HepG2 (cell line): ENCODE data around the gene SETD1B. TPM values are rescaled to one million over a fixed set of nuclear protein-coding genes. Genes with fewer than 3 reads are reported as not detected.
A peak's percentile ranks its signal among the peaks of the same experiment; 100 is the strongest.

ENCODE experiments used
- CHD4 ChIP-seq: fragments of 200-600 bp; sonication (generic); IDR thresholded peaks from 2 replicates; pipeline ENCODE4 v1.7.0; 2017; ENCODE audit warnings: mild to moderate bottlenecking, low read length, borderline replicate concordance
- KLF16 ChIP-seq, 2 experiments: sonication (generic) in 1 of 2; formaldehyde crosslinking in 1 of 2; IDR thresholded peaks; 2 replicates each; pipeline versions ENCODE4 v1.6.1 to v1.8.0; 2016 to 2023; ENCODE audit warnings: missing genetic modification reagents in 2 of 2, missing compliant biosample characterization in 1 of 2
- YEATS2 ChIP-seq: sonication (generic); formaldehyde crosslinking; IDR thresholded peaks from 2 replicates; pipeline ENCODE4 v1.4.0; 2020; ENCODE audit warnings: missing genetic modification reagents, borderline replicate concordance
- ZBTB10 ChIP-seq: sonication (generic); formaldehyde crosslinking; IDR thresholded peaks from 2 replicates; pipeline ENCODE4 v1.4.0; 2020; ENCODE audit warnings: missing genetic modification reagents, borderline replicate concordance
- ZNF124 ChIP-seq: sonication (generic); formaldehyde crosslinking; IDR thresholded peaks from 2 replicates; pipeline ENCODE4 v1.4.0; 2020; ENCODE audit warnings: missing genetic modification reagents
- ZNF549 ChIP-seq: sonication (generic); formaldehyde crosslinking; IDR thresholded peaks from 2 replicates; pipeline ENCODE4 v1.5.0; 2020; ENCODE audit warnings: missing genetic modification reagents
- ZNF562 ChIP-seq: sonication (generic); formaldehyde crosslinking; IDR thresholded peaks from 2 replicates; pipeline ENCODE4 v1.8.0; 2022; ENCODE audit warnings: missing genetic modification reagents, borderline replicate concordance
- polyA plus RNA-seq, 8 experiments: library from polyadenylated mRNA; depleted of rRNA in 3 of 8; stranded (reverse) in 7 of 8; unstranded in 1 of 8; fragments of >200 nt; fragmentation: Illumina TruSeq in 4 of 8; extraction: Trizol in 4 of 8; gene quantifications; 2 replicates each; pipeline versions ENCODE4 v1.2.1 to v1.2.3, GENCODE V29; 2011 to 2016; ENCODE audit warnings: low read depth in 4 of 8, missing spikeins in 1 of 8, mixed read lengths in 1 of 8; ENCODE audit not compliant: insufficient read depth in 1 of 8
- total RNA-seq, 5 experiments: library from RNA; depleted of rRNA; stranded (reverse); fragments of >200 nt; fragmentation: Illumina TruSeq; extraction: Trizol; gene quantifications; 2 replicates each; pipeline ENCODE4 v1.2.3, GENCODE V29; 2016; ENCODE audit warnings: low read depth in 1 of 5
- TF ChIP-seq, protein P1 (sequence below): sonication (generic); formaldehyde crosslinking; IDR thresholded peaks from 2 replicates; pipeline ENCODE4 v1.5.1; 2020; ENCODE audit warnings: mild to moderate bottlenecking, missing genetic modification reagents, moderate library complexity
- TF ChIP-seq, protein P2 (sequence below): sonication (generic); formaldehyde crosslinking; IDR thresholded peaks from 2 replicates; pipeline ENCODE4 v1.5.1; 2020; ENCODE audit warnings: missing genetic modification reagents, mild to moderate bottlenecking, borderline replicate concordance

SETD1B gene
- total and polyA plus RNA-seq, 2 of the 13 experiments (the other 11 are each of a cell fraction or from before 2014, with no cell fraction given) = 1.1 to 1.4 TPM

DNA sequence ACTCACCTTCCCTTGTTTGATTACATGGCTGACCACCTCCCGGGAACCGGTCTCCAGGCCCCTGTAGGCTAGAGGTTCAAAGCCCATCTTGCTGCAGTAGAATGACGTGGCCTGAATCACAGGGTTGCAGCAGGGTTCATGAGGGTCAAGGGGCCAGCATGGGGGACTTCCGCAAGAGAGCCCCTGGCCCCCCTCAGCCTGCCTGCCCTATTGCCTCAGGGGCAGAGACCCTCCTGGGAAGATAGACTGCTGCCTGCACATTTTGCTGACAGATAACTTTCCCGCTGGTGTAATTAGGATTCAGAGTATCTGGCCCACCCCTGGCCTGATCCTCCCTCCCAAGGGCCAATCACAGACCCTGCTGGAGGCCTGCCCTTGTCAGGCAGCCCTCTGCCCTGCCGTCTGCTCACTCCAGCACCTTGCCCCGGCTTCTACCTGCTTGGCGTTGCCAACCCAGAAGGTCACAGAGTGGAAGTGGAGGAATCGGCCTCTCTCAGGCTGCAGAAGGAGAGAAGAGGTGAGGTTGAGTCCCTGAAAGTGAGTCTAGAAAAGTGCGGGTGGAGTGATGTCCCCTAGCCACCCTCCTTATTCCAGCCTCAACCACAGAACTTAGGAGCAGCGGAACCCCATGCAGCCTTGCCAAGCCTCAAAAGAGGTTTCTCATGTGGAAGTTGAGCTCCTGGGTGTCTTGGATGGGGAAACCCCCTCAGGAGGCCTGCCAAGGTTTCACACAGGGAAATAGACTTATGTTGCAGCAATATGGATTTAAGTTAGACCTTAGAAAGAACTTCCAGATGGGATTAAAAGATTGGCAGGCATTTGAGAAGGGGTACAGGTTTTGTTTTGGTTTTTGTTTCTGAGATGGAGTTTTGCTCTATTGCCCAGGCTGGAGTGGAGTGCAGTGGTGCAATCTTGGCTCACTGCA is 53.8 kb downstream of the SETD1B start (continued):
- TF ChIP-seq, protein P1, sequence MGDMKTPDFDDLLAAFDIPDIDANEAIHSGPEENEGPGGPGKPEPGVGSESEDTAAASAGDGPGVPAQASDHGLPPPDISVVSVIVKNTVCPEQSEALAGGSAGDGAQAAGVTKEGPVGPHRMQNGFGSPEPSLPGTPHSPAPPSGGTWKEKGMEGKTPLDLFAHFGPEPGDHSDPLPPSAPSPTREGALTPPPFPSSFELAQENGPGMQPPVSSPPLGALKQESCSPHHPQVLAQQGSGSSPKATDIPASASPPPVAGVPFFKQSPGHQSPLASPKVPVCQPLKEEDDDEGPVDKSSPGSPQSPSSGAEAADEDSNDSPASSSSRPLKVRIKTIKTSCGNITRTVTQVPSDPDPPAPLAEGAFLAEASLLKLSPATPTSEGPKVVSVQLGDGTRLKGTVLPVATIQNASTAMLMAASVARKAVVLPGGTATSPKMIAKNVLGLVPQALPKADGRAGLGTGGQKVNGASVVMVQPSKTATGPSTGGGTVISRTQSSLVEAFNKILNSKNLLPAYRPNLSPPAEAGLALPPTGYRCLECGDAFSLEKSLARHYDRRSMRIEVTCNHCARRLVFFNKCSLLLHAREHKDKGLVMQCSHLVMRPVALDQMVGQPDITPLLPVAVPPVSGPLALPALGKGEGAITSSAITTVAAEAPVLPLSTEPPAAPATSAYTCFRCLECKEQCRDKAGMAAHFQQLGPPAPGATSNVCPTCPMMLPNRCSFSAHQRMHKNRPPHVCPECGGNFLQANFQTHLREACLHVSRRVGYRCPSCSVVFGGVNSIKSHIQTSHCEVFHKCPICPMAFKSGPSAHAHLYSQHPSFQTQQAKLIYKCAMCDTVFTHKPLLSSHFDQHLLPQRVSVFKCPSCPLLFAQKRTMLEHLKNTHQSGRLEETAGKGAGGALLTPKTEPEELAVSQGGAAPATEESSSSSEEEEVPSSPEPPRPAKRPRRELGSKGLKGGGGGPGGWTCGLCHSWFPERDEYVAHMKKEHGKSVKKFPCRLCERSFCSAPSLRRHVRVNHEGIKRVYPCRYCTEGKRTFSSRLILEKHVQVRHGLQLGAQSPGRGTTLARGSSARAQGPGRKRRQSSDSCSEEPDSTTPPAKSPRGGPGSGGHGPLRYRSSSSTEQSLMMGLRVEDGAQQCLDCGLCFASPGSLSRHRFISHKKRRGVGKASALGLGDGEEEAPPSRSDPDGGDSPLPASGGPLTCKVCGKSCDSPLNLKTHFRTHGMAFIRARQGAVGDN (CRISPR knock-in tag) = peak; percentile 94
- TF ChIP-seq ZBTB10 (CRISPR knock-in tag) (peak; percentile 95), KLF16 (CRISPR knock-in tag; IDR thresholded peaks at IDR 0.05) (0 out of 4 replicates have a peak, but pooled peaks of 1 of the 2 experiments have one; percentile 28), CHD4 (peak; percentile 75), YEATS2 (CRISPR knock-in tag) (0 out of 2 replicates have a peak, but pooled peaks have one; percentile 18), ZNF124 (CRISPR knock-in tag) (peak; percentile 31; the same call in 1 of the 2 replicates), ZNF549 (no peak), ZNF562 (no peak)
- TF ChIP-seq, protein P2, sequence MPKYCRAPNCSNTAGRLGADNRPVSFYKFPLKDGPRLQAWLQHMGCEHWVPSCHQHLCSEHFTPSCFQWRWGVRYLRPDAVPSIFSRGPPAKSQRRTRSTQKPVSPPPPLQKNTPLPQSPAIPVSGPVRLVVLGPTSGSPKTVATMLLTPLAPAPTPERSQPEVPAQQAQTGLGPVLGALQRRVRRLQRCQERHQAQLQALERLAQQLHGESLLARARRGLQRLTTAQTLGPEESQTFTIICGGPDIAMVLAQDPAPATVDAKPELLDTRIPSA (CRISPR knock-in tag) = no peak
